Caco-2 (cell line): Measurements from ENCODE around the gene POTEC. TPM values are rescaled to one million over a fixed set of nuclear protein-coding genes. Genes with fewer than 3 reads are reported as not detected.

Source experiments
- total RNA-seq: library from RNA; stranded (reverse); gene quantifications from 2 replicates; pipeline ENCODE4 v1.2.3, GENCODE V29; 2022

Gene POTEC
- total RNA-seq, 1 experiment from 2014 or later = not detected

Other genes with a start within 250 kb of the POTEC start
- 0.07 and 0.44 TPM in 2 replicates for gene ANKRD30B, start 204.6 kb upstream of the POTEC start, total RNA-seq